Measurements from ENCODE around the gene GALNT12.

Gene GALNT12

DNA sequence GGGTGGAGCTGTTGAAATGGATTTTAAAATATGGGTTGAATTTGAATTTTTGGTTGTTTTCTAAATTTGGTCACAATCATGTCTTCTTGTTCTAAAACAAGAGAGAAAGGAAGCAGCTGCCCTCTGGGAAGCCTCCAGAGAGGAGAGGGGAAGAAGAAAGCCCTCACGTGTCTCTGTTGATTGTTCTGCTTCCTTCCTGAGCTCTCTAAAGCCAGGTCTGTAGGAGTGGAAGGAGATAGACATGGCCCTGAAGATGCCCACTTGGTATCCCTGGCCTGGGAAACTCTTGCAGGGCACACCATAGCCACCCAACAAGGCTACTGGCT is 59.6 kb downstream of the GALNT12 start:
- TF ChIP-seq, protein P1, sequence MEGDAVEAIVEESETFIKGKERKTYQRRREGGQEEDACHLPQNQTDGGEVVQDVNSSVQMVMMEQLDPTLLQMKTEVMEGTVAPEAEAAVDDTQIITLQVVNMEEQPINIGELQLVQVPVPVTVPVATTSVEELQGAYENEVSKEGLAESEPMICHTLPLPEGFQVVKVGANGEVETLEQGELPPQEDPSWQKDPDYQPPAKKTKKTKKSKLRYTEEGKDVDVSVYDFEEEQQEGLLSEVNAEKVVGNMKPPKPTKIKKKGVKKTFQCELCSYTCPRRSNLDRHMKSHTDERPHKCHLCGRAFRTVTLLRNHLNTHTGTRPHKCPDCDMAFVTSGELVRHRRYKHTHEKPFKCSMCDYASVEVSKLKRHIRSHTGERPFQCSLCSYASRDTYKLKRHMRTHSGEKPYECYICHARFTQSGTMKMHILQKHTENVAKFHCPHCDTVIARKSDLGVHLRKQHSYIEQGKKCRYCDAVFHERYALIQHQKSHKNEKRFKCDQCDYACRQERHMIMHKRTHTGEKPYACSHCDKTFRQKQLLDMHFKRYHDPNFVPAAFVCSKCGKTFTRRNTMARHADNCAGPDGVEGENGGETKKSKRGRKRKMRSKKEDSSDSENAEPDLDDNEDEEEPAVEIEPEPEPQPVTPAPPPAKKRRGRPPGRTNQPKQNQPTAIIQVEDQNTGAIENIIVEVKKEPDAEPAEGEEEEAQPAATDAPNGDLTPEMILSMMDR (IDR thresholded peaks at IDR 0.05; ENCODE audit: control insufficient read depth, insufficient read depth, low read depth, low read length, missing control alignments): no peak
- no peak overlapping the region for H3K4me3 ChIP-seq (ENCODE audit: control insufficient read depth, low read depth, low read length)
- DNase-seq (ENCODE audit: low read depth): no peak

DNA sequence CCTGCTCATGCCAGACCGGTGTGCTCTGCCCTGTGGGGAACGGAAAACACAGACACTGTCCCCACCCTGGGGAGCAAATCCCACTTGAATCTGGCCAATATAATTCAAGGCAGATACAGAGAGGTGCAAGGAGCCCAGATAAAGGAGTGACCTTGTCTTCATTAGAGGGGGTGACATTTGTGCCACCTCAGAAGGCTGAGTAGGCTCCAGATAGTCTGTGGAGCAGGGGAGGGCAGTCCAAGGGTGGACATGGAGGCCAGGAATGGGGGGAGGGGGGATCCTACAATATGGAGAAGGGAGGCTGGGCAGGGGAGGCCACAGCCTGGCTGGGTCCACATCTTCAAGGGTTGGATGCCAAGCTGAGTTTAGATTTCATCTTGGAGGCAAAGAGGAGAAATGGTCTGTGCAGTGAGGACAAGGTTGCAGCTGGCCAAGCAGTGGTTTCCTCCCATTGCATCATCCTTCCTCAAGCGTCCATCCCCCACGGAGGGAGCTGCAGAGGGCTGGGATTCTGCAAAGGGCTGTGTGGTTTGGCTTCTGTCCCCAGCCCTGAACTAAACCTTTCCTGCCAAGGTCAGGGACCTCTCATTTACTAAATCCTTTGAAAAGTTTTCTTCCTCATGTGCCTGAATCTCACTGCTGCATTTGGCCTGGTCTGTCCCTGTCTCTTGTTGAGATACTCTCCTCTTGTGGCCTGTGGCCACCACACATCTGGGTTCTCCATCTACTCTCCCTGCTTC is 60.1 kb downstream of the GALNT12 start:
- peak; percentile 90 for DNase-seq (ENCODE audit: low read depth)
- H3K4me3 ChIP-seq (ENCODE audit: control insufficient read depth, low read depth, low read length): no peak overlapping the region
- TF ChIP-seq, protein P1 (IDR thresholded peaks at IDR 0.05; ENCODE audit: control insufficient read depth, insufficient read depth, low read depth, low read length, missing control alignments): no peak

DNA sequence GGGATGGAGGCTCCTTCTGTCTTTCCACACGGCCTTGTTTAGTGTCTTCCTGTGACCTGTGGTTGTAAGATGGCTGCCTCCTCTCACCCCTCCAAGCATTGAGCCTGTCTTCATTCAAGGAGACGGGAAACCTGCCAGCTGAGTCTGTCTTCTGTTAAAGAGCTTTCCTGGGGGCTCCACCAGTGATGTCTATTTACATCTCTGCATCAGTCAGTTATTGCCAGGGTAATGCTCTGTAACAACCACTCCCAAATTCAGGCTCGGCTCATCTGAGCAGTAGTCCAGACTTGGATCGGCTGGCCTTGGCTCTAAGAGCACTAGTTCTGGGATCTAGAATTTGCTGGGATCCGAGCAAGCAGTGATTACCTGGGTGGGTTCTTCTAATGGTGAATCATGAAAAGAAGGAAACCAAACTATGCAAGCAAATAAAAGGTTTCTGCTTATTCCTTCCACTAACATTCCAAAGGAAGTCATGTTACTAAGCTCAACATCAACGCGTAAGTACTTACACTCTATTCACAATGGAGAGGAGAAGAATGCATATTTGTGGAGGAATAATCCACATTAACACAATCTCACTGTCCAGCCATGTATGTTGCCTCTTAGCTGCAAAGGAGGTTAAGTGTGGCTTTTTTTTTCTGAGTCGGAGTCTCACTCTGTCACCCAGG is 61.7 kb downstream of the GALNT12 start:
- DNase-seq (ENCODE audit: low read depth): no peak
- TF ChIP-seq, protein P1 (IDR thresholded peaks at IDR 0.05; ENCODE audit: control insufficient read depth, insufficient read depth, low read depth, low read length, missing control alignments): no peak
- no peak overlapping the region for H3K4me3 ChIP-seq (ENCODE audit: control insufficient read depth, low read depth, low read length)

DNA sequence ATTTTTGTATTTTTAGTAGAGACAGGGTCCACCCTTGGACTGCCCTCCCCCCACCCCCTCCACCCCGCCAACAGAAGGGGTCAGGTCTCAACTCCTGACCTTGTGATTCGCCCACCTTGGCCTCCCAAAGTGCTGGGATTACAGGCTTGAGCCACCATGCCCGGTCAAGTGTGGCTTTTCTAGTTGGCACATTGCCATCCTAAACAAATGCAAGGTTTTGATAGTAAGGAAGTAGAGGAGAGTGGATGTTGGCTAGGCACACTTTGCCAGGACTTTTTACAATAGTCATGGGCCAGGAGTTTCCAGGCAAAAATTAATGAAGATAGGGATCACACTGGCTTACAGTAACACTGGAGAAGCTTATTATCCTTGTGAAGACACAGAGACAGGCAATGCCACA is 62.4 kb downstream of the GALNT12 start:
- H3K4me3 ChIP-seq (ENCODE audit: control insufficient read depth, low read depth, low read length): no peak overlapping the region
- no peak for DNase-seq (ENCODE audit: low read depth)
- TF ChIP-seq, protein P1 (IDR thresholded peaks at IDR 0.05; ENCODE audit: control insufficient read depth, insufficient read depth, low read depth, low read length, missing control alignments): no peak

DNA sequence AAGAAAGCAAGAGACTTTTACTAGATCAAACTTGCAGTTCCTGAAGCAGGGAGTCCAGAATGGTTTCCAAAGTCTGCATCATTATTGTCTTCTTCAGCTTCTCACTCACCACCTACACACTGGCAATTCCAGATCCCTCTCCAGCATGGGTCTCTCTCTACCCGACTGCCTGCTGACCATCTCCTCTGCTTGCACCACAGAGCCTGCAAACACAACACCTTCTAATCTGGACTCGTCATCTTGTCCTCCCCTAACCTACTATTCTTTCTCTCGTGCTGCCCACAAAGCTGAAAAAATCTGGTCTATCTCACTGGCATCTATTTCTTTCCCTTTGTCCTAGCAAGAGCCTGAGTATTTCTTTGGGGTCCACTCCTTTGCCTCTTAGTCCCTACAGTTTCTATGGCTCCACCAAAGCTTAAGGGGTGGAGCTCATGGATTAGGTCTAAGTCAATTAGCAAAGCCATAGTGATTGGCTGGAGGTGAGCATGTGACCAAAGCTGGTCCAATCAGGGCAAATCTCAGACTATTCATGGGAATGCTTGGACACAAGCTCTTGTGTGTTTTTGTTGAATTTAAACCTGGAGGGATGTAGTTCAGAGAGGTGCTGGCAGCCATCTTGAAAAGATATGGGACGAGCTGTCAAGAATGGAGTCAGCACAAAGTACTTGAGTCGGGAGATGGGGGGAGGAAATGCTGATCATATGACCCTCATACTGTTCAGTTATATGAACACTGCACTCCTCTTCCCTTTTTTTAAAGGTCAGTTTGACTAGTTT is 63.5 kb downstream of the GALNT12 start:
- DNase-seq (ENCODE audit: low read depth): no peak
- TF ChIP-seq, protein P1 (IDR thresholded peaks at IDR 0.05; ENCODE audit: control insufficient read depth, insufficient read depth, low read depth, low read length, missing control alignments): no peak
- H3K4me3 ChIP-seq (ENCODE audit: control insufficient read depth, low read depth, low read length): no peak overlapping the region

DNA sequence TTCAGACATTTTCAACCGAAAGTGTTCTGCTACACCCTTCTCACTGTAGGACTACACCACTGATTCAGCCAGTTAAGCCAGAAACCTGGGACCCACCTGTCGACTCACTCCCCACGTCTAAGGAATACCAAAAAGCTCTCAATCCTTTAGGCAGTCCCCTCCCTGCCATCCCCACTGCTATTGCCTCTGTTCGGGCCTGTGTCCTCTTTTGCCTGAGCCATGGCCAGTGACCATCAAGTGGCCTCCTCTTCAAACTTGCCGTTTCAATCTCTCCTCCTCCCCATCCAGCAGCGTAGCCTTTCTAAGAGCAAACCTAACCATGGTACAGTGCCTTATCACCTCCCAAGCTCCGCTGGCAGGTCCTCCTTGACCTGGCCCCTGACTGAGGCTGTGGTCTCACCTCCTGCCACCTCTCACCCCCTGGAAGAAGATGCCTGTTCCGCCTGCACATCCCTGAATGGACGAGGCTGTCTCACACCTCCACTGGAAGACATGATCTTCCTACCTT is 64.1 kb downstream of the GALNT12 start:
- no peak for DNase-seq (ENCODE audit: low read depth)
- TF ChIP-seq, protein P1 (IDR thresholded peaks at IDR 0.05; ENCODE audit: control insufficient read depth, insufficient read depth, low read depth, low read length, missing control alignments): no peak
- H3K4me3 ChIP-seq (ENCODE audit: control insufficient read depth, low read depth, low read length): no peak overlapping the region

Data from AG09309 (cell line).